Mucosa of stomach (tissue), 1 donor: Measurements from ENCODE around the gene PTPRC.

Experiments used
- H3K27me3 ChIP-seq: one replicate; pipeline ENCODE4 v1.7.0; 2013; ENCODE audit warnings: mild to moderate bottlenecking, low read length; ENCODE audit not compliant: control insufficient read depth, insufficient read depth
- H3K36me3 ChIP-seq: one replicate; pipeline ENCODE4 v1.7.0; 2013; ENCODE audit warnings: low read length; ENCODE audit not compliant: control insufficient read depth, insufficient read depth
- H3K4me1 ChIP-seq: one replicate; pipeline ENCODE4 v1.7.0; 2013; ENCODE audit warnings: mild to moderate bottlenecking, low read length; ENCODE audit not compliant: control insufficient read depth, insufficient read depth
- H3K4me3 ChIP-seq: one replicate; pipeline ENCODE4 v1.7.0; 2013; ENCODE audit warnings: low read length
- H3K9ac ChIP-seq: one replicate; pipeline ENCODE4 v1.7.0; 2013; ENCODE audit warnings: mild to moderate bottlenecking, low read length, moderate library complexity
- H3K9me3 ChIP-seq: one replicate; pipeline ENCODE4 v1.7.0; 2013; ENCODE audit warnings: mild to moderate bottlenecking, low read length, moderate library complexity; ENCODE audit not compliant: control insufficient read depth
- donor health status: Pancreatic carcinoma.

Gene PTPRC

GRCh38 chr1:198765416-198765815, 126.6 kb downstream of the PTPRC start:
- Histone ChIP-seq H3K27me3 (no peaks in the 10 kb centered on the region), H3K4me3 (no peak overlapping the region), H3K9me3 (no peaks in the 10 kb centered on the region), H3K36me3 (no peaks in the 10 kb centered on the region), H3K9ac (no peak overlapping the region), H3K4me1 (no peaks in the 10 kb centered on the region)

- no peaks in the 10 kb centered on the region for H3K4me1 ChIP-seq
- no peaks in the 10 kb centered on the region for H3K27me3 ChIP-seq
- no peaks in the 10 kb centered on the region for H3K36me3 ChIP-seq
- no peak overlapping the region for H3K4me3 ChIP-seq
- H3K9ac ChIP-seq, result no peak overlapping the region
- H3K9me3 ChIP-seq, result no peaks in the 10 kb centered on the region
Observed at GRCh38 chr1:198771563-198772153, 132.8 kb downstream of the PTPRC start.

DNA sequence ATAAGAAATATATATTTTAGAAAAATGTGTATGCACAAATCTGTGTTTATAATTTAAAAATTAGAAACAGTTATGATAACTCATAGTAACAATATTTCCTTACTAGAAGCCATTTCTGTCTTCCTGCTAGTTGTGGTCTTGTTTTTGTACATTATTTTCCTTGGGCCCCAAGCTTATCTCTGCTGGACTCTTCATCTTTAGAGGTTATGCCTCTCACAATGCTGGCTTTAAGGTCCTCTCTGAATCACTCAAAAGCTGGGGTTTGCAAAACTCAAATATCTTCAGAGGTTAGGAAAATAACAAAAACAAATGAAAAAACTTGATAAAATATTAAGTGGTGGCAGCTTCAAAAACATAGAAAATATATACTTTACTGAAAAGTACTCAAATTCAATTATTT, 133.8 kb downstream of the PTPRC start:
- no peak overlapping the region for H3K4me3 ChIP-seq
- no peak overlapping the region for H3K9ac ChIP-seq
- no peaks in the 10 kb centered on the region for H3K4me1 ChIP-seq
- no peaks in the 10 kb centered on the region for H3K27me3 ChIP-seq
- no peaks in the 10 kb centered on the region for H3K9me3 ChIP-seq
- H3K36me3 ChIP-seq, result no peaks in the 10 kb centered on the region

DNA sequence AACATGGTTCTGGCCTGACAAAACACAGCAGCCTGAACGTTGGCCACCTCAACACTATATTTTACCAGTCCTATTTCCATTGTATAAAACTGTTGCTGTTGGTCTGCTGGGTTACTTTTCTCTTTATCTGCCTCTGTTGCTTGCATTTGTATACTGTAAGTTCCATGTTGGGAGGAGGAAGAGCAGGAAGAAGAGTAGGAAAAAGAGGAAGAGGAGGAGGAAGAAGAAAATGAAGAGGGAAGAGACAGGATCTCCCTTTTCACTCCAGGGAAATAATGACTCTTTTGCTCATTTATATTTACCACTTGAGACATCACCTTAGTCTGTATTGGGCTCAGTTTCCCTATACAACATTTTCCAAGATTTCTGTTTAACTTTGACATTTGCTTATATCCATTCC, 134.2 kb downstream of the PTPRC start:
- H3K9ac ChIP-seq, result no peak overlapping the region
- H3K4me1 ChIP-seq, result no peaks in the 10 kb centered on the region
- no peaks in the 10 kb centered on the region for H3K36me3 ChIP-seq
- H3K9me3 ChIP-seq, result no peaks in the 10 kb centered on the region
- H3K27me3 ChIP-seq, result no peaks in the 10 kb centered on the region
- no peak overlapping the region for H3K4me3 ChIP-seq

DNA sequence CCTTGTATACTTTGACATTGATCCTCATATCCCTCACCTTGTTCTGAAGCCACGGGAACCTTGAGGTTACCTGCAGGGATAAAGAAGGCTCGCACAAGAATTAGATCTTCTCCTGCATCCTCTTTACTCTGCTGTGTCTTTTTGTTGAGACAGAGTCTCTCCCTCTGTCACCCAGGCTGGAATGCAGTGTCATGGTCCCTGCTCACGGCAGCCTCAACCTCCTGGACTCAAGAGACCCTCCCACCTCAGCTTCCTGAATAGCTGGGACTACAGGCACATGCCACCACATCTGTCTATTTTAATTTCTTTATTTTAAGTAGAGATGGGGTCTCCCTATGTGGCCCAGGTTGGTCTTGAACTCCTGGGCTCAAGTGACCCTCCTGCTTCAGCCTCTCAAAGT, 134.7 kb downstream of the PTPRC start:
- Histone ChIP-seq H3K4me1 (no peaks in the 10 kb centered on the region), H3K4me3 (no peak overlapping the region), H3K9ac (no peak overlapping the region), H3K27me3 (no peaks in the 10 kb centered on the region), H3K9me3 (no peaks in the 10 kb centered on the region), H3K36me3 (no peaks in the 10 kb centered on the region)

GRCh38 chr1:198774421-198774820, 135.6 kb downstream of the PTPRC start:
- Histone ChIP-seq H3K4me1 (no peaks in the 10 kb centered on the region), H3K9ac (no peak overlapping the region), H3K4me3 (no peak overlapping the region), H3K36me3 (no peaks in the 10 kb centered on the region), H3K27me3 (no peaks in the 10 kb centered on the region), H3K9me3 (no peaks in the 10 kb centered on the region)

- Histone ChIP-seq H3K27me3 (no peaks in the 10 kb centered on the region), H3K4me1 (no peaks in the 10 kb centered on the region), H3K9ac (no peak overlapping the region), H3K4me3 (no peak overlapping the region), H3K9me3 (no peaks in the 10 kb centered on the region), H3K36me3 (no peaks in the 10 kb centered on the region)
Observed at GRCh38 chr1:198775606-198776005, 136.8 kb downstream of the PTPRC start.

- H3K9ac ChIP-seq, result no peak overlapping the region
- H3K4me3 ChIP-seq, result no peak overlapping the region
- no peaks in the 10 kb centered on the region for H3K9me3 ChIP-seq
- no peaks in the 10 kb centered on the region for H3K4me1 ChIP-seq
- H3K27me3 ChIP-seq, result no peaks in the 10 kb centered on the region
- H3K36me3 ChIP-seq, result no peaks in the 10 kb centered on the region
Observed at GRCh38 chr1:198776602-198777029, 137.8 kb downstream of the PTPRC start.

DNA sequence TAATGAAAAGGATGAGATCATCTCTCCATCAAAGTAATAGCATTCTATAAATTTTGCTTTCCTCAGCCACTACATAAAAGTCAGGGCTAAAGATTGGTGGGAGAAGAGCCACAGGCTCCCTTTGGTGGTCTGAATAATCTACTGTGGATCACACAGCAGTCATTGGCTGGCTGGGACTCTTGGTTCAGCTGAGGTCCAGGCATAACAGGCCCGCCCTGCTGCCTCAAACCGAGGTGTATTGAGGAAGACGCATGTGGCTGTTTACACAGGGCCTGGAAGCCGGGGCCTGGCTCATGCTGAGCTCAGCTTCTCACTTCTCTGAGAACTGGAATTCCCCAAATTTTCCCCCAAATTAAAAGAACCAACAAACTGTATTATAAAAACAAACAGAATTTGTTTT, 139.2 kb downstream of the PTPRC start:
- H3K36me3 ChIP-seq, result no peaks in the 10 kb centered on the region
- no peaks in the 10 kb centered on the region for H3K4me1 ChIP-seq
- H3K27me3 ChIP-seq, result no peaks in the 10 kb centered on the region
- H3K9me3 ChIP-seq, result no peaks in the 10 kb centered on the region
- H3K4me3 ChIP-seq, result no peak overlapping the region
- no peak overlapping the region for H3K9ac ChIP-seq

DNA sequence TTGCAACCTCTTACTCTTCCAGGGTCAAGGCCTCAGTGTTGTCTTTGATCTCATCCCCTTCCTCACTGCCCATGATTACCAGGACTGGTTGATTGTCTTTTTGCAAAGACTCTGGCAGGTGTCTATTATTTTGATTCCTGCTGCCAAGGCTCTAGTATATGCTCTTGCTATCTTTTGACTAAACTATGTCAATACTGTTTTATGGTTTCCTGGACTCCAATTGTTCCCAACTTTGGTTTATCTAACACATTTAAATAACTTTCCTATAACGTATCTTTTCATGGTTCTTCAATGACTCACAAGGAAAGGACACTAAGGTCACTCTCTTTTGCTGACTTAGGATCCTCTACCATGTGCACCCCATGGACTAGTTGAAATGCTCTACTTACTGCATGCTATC, 141.5 kb downstream of the PTPRC start:
- H3K27me3 ChIP-seq, result no peaks in the 10 kb centered on the region

GRCh38 chr1:198788561-198789064, 149.8 kb downstream of the PTPRC start:
- no peaks in the 10 kb centered on the region for H3K9me3 ChIP-seq
- H3K27me3 ChIP-seq, result no peaks in the 10 kb centered on the region
- no peaks in the 10 kb centered on the region for H3K4me1 ChIP-seq
- H3K36me3 ChIP-seq, result no peaks in the 10 kb centered on the region
- H3K4me3 ChIP-seq, result no peak overlapping the region
- H3K9ac ChIP-seq, result no peak overlapping the region

More for the DNA sequence above, 141.5 kb downstream of the PTPRC start:
- Histone ChIP-seq H3K9me3 (no peaks in the 10 kb centered on the region), H3K4me1 (no peaks in the 10 kb centered on the region), H3K9ac (no peak overlapping the region), H3K4me3 (no peak overlapping the region), H3K36me3 (no peaks in the 10 kb centered on the region)

GRCh38 chr1:198793714-198794113, 154.9 kb downstream of the PTPRC start:
- no peaks in the 10 kb centered on the region for H3K36me3 ChIP-seq
- H3K4me1 ChIP-seq, result no peaks in the 10 kb centered on the region
- no peaks in the 10 kb centered on the region for H3K9me3 ChIP-seq
- H3K4me3 ChIP-seq, result no peak overlapping the region
- H3K9ac ChIP-seq, result no peak overlapping the region
- H3K27me3 ChIP-seq, result no peaks in the 10 kb centered on the region

- H3K4me3 ChIP-seq, result no peak overlapping the region
- H3K4me1 ChIP-seq, result no peaks in the 10 kb centered on the region
- H3K36me3 ChIP-seq, result no peaks in the 10 kb centered on the region
- no peaks in the 10 kb centered on the region for H3K27me3 ChIP-seq
- no peak overlapping the region for H3K9ac ChIP-seq
- no peaks in the 10 kb centered on the region for H3K9me3 ChIP-seq
Observed at GRCh38 chr1:198794498-198794897, 155.7 kb downstream of the PTPRC start.
